Renal cortex interstitium (tissue), 11 donors: ENCODE results near the gene TRAPPC11. TPM values are rescaled to one million over a fixed set of nuclear protein-coding genes. Genes with fewer than 3 reads are reported as not detected.

Source experiments
- DNase-seq, 11 donors: peaks; one replicate each; pipeline ENCODE4 v3.0.0-alpha.2; 2013; ENCODE audit warnings: low read depth in 9 of 11, low spot score in 4 of 11; ENCODE audit errors: extremely low read depth in 1 of 11
- polyA plus RNA-seq, 3 donors: library from polyadenylated mRNA; unstranded; fragments of 120-200 nt; gene quantifications; one replicate each; pipeline ENCODE4 v1.2.1, GENCODE V29; 2013; ENCODE audit not compliant: insufficient read length in 3 of 3

Gene TRAPPC11
- polyA plus RNA-seq, 3 donors, result 32.4 to 44.6 (median 42.1) TPM

DNA sequence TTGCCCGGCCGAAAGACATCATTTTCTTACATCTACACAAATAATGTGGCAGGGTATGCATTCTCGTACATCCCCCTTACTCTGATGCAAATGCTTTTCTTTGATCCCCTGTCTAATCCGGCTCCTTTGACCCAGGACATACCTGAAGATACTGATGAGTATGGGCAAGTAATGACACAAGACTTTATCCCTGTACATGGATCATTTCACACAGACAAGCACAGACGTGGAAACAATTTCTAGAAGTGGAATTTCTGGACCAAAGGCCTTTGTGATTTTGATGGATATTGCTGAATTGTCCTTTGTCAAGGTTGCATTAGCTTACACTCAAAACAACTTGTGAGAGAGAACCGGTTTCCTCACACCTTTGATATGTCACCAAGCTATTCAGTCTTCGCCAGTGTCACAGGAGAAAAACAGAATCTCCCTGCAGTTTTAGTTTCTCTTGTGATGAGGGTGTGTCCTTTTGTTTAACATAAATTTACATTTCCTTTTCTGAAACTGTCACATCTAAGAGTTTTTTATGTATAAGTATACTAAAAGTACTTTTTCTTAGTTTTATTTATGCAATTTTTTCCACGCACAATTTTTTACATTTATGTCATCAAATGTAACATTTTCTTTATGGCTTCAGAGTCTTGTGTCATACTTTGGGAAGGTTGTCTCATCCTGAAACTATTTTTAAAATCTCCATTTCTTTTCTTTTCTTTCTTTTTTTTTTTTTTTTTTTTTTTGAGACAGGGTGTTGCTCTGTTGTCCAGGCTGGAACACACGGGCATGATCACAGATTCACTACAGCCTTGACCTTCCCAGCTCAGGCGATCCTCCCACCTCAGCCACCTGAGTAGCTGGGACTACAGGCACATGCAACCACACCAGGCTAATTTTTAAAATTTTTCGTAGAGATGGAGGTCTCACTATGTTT is 25.4 kb upstream of the TRAPPC11 start:
- DNase-seq, result no peak

DNA sequence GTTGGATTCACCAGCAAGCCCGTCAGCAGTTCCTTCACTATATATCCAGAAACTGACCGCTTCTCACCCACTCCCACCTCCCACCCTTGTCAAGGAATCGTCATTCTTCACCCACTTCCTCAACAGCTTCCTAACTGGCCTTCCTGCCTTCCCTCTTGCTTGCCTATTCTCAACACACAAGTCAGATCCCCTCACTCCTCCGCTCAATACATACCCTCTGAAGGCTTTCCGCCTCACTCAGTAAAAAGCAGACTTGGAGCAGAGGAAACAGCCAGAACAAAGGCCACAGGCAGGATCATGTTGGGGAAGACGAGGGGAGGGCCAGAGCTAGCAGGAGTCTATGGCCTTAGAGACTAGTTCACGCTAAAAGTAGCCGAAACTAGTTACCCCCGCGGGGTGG is 23.8 kb upstream of the TRAPPC11 start:
- DNase-seq, result peak in 2 of 11 donors; percentile 29 to 32

GRCh38 chr4:183635741-183636140 is 23.4 kb upstream of the TRAPPC11 start:
- no peak for DNase-seq

GRCh38 chr4:183636503-183636902 is 22.6 kb upstream of the TRAPPC11 start:
- DNase-seq, result no peak

- DNase-seq, result no peak
Measured at GRCh38 chr4:183636923-183637322, 22.2 kb upstream of the TRAPPC11 start.

DNA sequence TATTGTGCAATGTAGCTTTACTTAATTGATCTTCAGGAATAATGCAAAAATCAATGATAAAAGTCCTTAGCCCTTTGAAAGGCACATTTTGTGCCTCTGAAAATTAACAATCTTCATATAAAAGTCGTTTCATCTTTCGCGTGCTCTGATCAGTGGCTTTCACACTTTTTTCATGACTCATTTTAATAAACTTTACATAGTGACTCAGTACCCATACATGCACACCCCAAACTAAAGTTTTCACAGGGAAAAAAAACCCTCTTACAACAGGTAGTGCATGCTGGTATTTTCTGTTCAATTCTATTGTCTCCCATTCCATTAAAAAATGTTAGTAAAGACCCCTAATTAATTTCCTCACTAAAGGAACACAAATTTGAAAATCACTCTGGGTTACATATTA is 21.6 kb upstream of the TRAPPC11 start:
- no peak for DNase-seq

DNA sequence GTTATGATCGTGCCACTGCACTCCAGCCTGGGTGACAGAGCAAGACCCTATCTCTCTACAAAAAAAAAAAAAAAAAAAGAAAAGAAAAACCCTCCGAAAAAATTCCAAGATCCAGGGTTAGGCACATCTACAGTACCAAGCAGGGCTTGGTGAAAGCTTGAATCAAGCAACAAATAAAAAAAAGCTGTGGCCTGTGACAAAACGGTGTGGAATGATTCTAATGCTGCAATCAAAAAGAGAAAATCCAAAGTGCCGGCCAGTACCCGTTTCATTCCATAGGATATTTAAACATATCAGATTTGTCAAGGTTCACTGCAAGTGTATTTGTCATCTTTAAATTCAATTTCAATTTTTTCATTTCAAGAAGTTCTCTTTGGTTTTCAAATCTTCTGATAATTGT is 20.7 kb upstream of the TRAPPC11 start:
- DNase-seq, result no peak

GRCh38 chr4:183639291-183639690 is 19.8 kb upstream of the TRAPPC11 start:
- no peak for DNase-seq

- no peak for DNase-seq
Measured at GRCh38 chr4:183645326-183645725, 13.8 kb upstream of the TRAPPC11 start.

DNA sequence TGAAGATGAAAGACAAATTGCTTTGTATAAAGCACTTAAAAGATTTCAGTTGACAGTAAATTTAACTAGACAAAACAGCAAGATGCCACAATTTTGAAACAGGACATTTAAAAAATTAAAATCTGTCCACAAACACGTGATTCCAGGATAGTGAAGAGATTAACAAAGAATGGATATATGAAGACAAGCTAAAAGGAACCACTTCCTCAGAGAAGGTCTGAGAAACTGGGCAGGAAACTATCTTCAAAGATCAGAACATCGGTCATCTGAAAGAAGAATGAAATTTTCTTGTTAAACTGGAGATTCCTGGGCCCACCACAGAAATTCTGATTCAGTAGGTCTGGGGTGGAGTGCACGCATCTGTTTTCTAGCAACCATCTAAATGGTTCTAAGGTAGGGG is 1.5 kb upstream of the TRAPPC11 start:
- no peak for DNase-seq

DNA sequence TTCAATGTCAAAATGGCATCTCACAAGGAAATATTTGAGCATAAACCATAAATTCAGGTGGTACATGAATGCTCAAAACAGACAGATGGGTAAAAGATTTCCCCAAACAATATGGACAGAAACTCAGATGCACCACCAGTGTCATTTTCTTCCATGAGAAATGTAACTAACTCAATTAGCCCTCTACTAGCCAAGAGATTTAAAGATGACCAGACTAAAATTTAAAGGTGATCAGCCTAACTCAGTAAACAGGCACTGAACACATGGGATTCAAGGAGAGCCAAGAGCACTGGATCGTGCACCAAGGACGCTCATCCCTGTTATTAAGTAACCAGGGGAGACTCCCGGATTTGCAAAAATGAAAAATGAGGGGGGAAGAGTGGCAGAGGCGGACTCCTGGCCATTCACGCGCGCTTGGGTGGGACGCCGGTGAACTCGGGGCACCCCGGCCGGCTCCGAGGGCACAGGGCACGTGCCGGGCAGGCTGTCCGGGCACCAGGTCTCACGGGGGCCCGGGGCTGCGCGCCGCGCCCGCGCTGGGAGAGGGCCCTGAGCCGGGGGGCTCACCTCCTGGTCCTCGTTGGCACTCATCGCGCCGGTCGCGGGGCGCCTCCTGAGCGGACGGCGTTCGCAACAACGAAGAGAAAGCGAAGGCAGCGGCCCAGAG is 598 bp upstream of the TRAPPC11 start:
- peak in 1 of 11 donors; percentile 28 for DNase-seq

DNA sequence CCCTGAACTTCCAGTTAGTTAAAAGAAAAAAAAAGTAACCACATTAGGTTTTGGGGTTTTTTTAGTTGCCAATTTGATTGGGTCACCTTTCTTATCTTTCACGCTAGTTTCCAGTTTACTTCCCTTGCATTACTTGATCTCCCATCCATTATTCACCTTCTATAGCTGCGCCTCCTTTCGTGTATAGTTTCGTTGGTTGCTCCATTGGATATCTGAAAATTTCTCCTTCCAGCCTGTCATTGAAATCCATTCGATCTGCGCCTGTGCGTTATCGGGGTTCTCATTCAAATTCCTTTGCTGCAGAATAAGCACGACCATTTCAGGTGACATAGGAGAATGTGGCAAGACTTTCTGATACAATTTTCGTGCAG is 764 bp downstream of the TRAPPC11 start:
- no peak for DNase-seq

DNA sequence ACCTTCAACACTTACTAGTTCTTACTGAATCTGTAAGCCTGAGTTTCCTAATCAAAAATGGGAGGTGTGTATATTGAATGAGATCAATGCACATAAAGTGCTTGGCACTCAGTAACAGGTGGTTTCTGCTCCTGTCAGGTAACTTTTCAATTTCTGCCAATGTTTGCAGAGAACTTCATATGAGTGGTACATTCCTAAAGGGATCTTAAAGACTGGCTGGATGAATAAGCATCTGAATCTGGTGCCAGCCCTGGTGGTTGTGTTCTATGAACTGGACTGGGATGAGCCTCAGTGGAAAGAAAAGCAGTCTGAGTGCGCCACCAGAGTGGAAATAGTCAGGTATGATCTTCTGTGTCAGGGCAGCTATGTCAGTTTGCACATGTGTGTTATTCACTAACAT is 7.0 kb downstream of the TRAPPC11 start:
- DNase-seq, result no peak

- DNase-seq, result no peak
Measured at GRCh38 chr4:183670251-183670650, 11.2 kb downstream of the TRAPPC11 start.

DNA sequence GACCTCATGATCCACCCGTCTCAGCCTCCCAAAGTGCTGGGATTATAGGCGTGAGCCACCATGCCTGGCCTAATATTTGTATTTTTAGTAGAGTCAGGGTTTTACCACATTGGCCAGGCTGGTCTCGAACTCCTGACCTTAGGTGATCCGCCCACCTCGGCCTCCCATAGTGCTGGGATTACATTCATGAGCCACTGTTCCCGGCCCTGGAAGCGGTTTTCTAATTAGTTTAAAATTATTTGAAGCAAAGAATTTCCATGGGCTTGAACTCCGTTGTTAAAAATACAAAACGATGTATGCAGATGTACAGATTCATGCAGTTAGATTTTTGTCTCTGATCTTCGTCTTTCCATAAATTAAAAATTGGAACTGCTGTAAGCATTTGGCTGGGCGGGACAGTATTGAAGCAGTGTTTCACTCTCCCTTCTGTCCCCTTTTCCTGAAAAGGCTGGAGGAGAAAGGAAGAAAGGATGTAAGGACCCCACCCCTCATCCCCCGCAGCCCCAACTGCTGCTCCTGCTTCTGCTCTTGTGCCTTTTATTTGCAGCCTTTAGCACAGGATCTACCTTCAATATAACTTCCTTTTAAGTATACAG is 12.0 kb downstream of the TRAPPC11 start:
- DNase-seq, result no peak

DNA sequence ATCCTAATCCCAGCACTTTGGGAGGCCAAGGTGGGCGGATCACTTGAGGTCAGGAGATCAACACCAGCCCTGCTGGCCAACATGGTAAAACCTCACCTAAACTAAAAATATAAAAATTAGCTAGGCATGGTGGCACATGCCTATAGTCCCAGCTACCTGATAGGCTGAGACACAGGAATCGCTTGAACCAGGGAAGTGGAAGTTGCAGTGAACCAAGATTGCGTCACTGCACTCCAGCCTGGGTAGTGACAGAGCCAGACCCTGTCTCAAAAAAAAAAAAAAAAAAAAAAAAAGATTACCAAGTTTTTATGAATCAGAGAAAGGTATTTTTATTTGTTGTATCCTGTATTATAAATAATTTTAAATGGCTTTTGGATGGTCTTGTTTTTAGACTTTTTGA is 15.1 kb downstream of the TRAPPC11 start:
- DNase-seq, result no peak

DNA sequence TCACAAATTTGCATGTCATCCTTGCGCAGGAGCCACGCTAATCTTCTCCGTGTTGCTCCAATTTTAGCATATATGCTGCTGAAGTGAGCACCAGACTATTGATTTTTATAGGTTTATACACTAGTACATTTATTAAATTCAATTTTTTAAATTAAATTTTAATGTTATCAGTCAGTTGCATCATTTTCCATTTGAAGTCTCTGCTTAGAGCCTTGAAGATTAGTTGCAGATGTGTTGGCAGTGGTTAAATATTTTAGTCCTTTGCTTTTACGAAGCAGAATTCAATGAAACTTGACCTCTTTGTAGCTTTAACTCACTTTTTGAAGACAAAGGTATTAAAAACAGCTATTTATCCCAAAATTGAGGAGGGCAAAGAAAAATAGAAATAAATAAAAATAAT is 16.5 kb downstream of the TRAPPC11 start:
- DNase-seq, result no peak

- DNase-seq, result no peak
Measured at GRCh38 chr4:183681119-183681518, 22.0 kb downstream of the TRAPPC11 start.

DNA sequence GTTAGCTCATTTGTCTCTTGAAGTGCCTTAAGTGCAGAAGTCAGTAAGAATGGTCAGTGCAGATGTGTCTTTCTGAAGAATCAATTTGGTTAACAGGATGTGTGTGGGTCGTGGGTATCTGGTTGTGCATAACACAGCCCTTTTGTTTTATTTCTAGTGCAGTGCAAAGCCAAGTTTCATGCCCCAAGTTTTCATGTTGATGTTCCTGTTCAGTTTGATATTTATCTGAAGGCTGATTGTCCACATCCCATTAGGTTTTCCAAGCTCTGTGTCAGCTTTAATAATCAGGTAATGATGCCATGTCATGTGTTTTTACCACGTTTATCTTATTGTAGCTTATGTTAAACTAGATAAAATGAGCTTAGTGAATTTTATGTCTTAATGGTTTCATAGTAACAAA is 27.4 kb downstream of the TRAPPC11 start:
- DNase-seq, result no peak

GRCh38 chr4:183688216-183688615 is 29.1 kb downstream of the TRAPPC11 start:
- no peak for DNase-seq
